K562 treated with DMSO at 1 percent for 4 hours (cell line): ENCODE measurements around the gene RETREG2. TPM values are rescaled to one million over a fixed set of nuclear protein-coding genes. Genes with fewer than 3 reads are reported as not detected.

Experiments used
- total RNA-seq: library from RNA; unstranded; fragments of 300-600 nt; gene quantifications from 2 replicates; pipeline ENCODE4 v1.2.3, GENCODE V29; 2022; ENCODE audit not compliant: insufficient read depth

The RETREG2 gene, protein sequence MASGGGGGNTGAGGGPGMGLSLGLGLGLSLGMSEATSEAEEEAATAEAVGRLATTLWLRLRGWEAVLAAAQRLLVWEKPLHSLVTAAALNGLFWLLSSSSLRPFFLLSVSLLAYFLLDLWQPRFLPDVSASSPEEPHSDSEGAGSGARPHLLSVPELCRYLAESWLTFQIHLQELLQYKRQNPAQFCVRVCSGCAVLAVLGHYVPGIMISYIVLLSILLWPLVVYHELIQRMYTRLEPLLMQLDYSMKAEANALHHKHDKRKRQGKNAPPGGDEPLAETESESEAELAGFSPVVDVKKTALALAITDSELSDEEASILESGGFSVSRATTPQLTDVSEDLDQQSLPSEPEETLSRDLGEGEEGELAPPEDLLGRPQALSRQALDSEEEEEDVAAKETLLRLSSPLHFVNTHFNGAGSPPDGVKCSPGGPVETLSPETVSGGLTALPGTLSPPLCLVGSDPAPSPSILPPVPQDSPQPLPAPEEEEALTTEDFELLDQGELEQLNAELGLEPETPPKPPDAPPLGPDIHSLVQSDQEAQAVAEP
- 22.5 and 26.1 TPM in 2 replicates for total RNA-seq

DNA sequence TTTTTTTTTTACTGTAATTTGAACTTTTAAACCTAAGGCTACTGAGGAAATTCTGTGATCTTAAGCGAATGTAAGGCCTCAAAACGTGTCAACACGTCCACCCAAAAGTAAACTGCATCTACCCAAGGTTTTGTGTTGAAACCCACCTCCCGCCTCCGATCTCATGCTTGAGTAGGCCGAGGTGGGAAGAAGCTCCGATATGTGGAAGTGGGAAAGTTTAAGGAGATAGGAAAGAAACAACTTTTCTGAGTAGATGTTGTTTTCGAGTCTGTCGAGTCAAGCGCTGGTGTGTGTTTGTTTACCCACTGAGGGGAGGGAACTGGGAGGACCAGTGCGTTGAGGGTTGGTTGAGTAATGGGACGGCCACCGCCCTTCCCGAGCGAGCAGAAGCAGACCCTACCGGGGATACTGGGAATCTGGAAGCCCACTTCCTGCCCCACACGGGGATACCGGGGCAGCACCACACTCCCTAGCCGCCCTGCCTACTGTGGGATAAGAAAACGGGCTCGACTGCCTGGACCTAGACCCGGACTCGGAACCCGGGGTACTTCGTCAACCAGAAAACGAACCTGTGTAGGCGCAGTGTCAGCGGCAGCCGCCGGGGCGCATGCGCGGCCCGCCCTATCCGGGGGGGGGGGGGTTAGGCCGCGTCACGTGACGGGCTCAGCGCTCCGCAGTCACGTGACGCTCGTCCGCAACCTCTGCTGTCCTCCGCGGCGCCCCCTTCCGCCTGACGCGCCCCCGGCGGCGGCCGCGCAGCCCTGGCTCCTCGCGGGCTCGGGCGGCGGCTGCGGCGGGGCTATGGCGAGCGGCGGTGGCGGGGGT, at the start of gene RETREG2:
RETREG2 (plus strand) TSS at position 724 of the 825 bp plus-strand sequence; CDS start at position 802, 78 bp downstream.

DNA sequence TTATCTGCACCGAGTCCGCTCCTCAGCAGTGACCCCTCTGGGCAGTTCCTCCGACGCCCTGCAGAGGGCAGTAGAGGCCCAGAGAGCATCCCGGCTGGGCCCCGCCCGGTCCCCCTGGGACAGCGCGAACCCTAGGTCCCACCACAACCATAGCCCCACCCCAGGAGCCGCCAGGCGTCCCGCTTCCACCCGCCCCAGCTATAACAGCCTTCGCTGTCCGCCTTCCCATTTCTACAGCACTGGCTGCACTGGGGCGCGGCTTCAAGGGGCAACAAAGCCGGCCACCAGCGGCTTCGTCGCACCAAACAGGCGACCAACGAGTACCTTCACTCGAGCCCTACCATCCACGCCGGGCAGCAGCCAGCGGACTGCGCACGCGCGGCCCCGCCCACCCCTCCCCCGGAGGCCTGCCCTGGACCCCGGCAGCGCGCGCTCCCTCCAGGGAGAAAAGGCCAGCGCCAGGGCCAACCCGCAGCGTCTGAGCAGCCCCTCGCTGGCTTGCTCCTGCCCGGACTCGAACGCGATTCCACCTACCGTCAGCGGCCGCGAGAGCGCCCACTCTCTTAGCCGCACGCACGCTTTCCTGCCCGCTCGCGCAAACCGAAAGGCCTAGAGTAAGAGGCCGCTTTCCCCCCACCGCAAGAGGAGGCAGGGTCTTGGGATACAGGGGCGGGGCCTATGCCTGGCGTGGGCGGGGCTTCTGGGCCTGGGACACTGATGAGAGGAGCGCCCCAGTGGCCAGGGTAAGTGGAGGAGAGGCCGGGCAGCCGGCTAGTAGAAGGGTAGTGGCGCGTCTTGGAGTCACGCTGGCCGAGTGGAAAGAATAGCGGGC, 17.7 kb upstream of the RETREG2 start, which contains the start of gene NHEJ1:
NHEJ1 (minus strand) TSS at position 630 of the 832 bp plus-strand sequence. CDS start 2,453 bp downstream, outside the sequence.

DNA sequence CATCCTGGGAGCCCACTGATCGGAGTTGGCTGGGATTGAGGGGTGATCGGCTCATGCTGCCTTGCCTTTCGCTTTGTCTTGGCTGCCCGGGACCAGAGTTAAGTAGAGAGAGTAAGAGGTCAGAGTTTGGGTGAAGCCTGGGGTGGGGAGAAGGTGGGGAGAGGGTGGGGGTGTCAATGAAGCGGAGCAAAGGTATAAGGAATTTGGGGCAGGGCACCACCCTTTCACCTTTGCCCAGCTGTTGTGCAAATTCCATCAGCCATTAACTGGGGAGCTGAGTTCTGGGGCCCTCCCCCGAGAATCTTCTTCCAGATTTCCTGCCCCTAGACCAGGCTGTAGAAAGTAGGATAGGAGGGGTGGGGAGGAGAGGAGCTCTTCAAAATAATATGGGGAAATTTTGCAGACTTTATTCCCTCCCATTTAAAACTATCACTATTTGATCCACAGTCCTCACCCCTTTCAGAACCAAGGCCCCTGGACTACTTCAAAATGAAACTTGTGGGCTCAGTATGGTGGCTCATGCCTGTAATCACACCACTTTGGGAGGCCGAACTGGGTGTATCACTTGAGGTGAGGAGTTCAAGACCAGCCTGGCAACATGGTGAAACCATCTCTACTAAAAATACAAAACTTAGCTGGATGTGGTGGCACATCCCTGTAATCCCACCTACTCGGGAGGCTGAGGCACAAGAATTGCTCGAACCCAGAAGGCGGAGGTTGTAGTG, 8.0 kb upstream of the RETREG2 start, which contains the start of gene SLC23A3:
SLC23A3 (minus strand) TSS at position 100 of the 725 bp plus-strand sequence; CDS start at position 55, 45 bp downstream.

DNA sequence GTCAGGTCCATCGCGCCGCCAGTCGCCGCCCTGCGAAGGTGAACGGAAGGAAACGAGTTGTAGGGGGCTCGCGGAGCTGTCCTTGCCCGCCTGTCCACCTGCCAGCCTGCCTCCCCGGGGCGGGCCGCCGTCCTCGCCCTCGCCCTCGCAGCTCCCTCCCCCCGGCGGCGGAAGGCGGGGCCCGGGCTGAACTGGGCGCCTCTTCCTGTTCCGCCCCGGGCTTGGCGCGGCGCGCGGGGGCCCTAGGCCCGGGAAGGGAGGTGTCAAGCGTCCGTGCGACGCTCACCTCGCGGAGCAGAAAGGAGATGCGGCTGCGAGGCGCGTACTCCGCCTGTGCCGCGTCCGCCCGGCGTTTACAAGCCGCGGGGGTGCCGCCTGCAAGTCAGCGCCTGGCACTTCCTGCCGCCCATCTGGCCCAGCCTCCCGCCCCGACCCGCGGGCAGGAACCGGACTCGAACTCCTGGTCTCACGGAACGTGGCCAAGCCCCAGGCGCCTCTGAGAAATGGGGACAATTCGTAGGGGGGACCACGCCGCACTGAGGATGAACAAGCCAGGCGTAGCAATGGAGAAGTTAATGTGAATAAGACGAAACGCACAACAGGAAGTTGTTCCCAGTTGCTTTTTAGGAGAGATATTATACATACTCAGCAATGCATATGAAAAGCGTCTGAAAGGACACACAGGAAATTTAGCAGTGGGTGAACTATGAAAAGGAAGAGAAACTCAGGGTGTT, 1.1 kb upstream of the RETREG2 start, which contains the start of gene CNPPD1:
CNPPD1 (minus strand) TSS at position 108 of the 734 bp plus-strand sequence; CDS start at position 11, 97 bp downstream.

DNA sequence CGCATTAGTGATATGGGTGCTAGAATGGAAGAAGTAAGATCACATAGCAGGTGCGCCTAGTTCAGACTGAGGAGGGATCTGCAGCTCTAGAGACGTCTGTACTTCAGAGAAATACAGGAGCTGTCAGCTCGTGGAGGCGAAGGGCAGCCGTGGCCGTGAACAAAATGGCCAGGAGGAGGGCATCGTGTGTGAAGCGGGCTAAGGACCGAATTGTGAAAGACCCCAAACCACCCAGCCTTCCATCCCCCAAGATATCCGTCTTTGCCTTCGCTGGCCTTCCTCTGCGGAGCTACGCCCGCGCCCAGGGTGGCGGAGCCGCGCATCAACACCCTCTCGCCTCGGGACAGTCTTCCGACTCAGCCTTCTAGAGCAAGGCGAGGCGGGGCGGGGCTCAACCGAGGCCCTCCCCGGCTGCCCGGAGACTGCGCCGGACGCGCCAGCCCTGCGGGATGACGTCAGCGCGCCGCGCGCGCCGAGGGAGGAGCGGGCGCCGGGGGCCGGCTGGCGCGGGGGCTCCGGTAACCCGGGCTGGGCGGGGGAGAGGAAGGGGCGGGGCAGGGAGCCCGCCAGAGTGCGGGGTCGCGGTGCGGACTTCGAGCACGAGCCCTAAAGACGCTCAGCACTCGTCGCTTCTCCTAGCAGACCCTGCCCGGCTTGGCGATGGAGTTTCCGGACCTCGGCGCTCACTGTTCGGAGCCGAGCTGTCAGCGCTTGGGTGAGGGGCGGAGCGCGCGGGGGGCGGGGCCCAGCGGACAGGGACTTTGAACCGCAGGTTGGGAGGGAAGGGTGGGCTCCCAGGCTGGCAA, 28.5 kb downstream of the RETREG2 start, which contains the start of gene ZFAND2B:
ZFAND2B (plus strand) TSS at position 455 of the 806 bp plus-strand sequence; CDS start at position 661, 206 bp downstream.

DNA sequence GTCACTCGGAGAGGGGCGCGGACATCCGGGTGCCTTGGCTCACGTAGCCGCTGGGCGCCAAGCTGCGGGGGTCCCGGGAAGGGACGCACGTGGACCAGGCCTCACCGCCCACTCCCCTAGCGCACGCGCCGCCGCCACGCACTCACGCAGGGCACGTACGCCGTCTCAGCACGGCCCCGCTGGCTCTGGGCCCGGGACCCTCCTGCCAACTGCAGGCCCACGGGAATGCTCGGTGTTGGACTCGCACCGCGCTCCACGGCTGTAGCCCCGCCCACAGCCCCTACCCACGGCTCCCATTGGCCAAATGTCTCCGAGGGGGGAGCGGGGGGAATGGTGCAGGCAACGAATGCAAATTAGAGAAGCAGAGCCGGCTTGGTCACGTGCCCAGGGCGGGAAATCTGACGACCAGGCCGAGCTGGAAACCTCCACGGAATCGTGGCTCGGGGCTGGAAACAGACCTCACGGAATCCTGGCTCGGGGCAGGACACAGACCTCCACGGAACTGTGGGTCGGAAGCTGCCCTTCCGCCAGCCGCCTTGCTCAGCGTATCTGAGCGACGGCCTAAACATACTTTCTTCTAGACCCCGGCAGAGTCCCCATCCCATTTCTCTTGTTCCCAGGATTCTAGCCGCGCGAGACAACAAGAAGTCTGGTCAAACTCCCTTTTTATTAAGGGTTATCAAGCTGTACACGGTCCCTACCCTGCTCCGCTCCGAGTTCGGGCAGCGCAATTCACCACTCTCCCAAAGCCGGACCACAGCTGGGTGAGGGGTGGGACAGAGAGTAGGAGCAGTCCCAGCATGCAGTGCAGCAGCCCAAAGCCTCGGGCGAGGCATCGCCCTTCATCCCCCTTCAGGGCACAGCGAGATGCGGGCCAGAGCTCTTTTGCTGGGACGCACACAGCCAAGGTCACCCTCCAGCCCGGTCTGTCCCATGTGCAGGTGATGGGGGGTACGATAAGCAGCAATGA, 40.9 kb downstream of the RETREG2 start, which contains the start of gene ABCB6:
ABCB6 (minus strand) TSS at position 227 of the 970 bp plus-strand sequence. CDS start 285 bp downstream, outside the sequence.

DNA sequence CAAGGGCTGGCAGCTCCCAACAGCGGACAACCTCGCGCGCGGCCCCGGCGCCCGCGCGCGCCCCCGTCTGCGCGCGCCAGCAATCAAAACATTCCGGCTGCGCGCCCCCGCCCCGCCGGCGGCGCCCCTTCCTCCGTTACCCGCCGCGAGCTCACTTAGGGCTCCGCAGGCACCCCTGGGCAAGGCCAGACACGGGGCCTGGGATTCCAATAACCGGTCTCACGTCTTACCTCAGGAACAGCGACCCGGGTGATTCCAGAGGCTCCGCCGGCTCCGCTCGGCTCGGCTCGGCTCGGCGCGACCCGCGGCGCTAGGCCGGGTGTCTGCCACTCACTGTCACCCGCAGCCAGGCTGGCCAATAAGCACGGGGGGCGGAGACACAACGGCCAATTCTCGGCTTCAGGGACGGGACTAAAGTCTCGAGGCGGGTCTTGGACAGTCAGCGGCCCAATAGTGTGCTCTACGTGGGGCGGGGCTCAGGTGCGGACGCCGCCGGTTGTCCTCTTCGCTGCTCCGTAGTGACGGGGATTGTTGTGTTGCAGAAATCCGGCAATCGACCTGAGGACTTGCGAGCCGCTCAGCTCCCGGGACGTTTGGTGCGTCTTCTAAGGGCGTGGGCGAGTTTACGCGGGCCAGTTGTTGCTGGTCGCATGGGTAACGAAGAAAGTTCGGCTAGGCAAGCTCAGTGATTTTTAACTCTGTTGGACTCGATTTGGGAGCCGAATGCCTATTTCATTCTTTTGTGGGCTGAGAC, 51.4 kb downstream of the RETREG2 start, which contains the start of the genes ANKZF1 and ATG9A:
ANKZF1 (plus strand) TSS at position 502 of the 754 bp plus-strand sequence. CDS start 452 bp downstream, outside the sequence.
ATG9A (minus strand) TSS at position 332 of the 754 bp plus-strand sequence. CDS start 1,612 bp downstream, outside the sequence.

Other genes with a start within 250 kb of the RETREG2 start
- gene CDK5R2, start 218.6 kb upstream of the RETREG2 start, total RNA-seq: not detected in 2 replicates
- 0.34 and 0.71 TPM in 2 replicates for gene FEV, start 193.1 kb upstream of the RETREG2 start, total RNA-seq
- gene CRYBA2, start 184.9 kb upstream of the RETREG2 start, total RNA-seq: not detected in 2 replicates
- gene CFAP65, start 136.8 kb upstream of the RETREG2 start, total RNA-seq: not detected in 2 replicates
- not detected in 2 replicates for gene IHH, start 117.4 kb upstream of the RETREG2 start, total RNA-seq
- 8.9 and 10.1 TPM in 2 replicates for gene NHEJ1, start 17.5 kb upstream of the RETREG2 start, total RNA-seq
- gene SLC23A3, start 8.2 kb upstream of the RETREG2 start, total RNA-seq: not detected in 2 replicates
- 48.8 and 50.1 TPM in 2 replicates for gene CNPPD1, start 1.4 kb upstream of the RETREG2 start, total RNA-seq
- gene ZFAND2B, start 28.5 kb downstream of the RETREG2 start, total RNA-seq: 33.3 and 35.6 TPM in 2 replicates
- 17.4 and 17.7 TPM in 2 replicates for gene ABCB6, start 40.7 kb downstream of the RETREG2 start, total RNA-seq
- gene ATG9A, start 51.4 kb downstream of the RETREG2 start, total RNA-seq: 28.0 and 42.6 TPM in 2 replicates
- gene ANKZF1, start 51.5 kb downstream of the RETREG2 start, total RNA-seq: 24.8 and 29.7 TPM in 2 replicates
- gene GLB1L, start 67.2 kb downstream of the RETREG2 start, total RNA-seq: 2.2 and 4.3 TPM in 2 replicates
- 17.2 and 19.3 TPM in 2 replicates for gene STK16, start 67.2 kb downstream of the RETREG2 start, total RNA-seq
- gene TUBA4B, start 75.0 kb downstream of the RETREG2 start, total RNA-seq: not detected in 2 replicates
- gene TUBA4A, start 75.6 kb downstream of the RETREG2 start, total RNA-seq: 57.6 and 69.6 TPM in 2 replicates
- 21.9 and 24.5 TPM in 2 replicates for gene DNAJB2, start 101.1 kb downstream of the RETREG2 start, total RNA-seq
- 0.53 and 2.8 TPM in 2 replicates for gene PTPRN, start 131.1 kb downstream of the RETREG2 start, total RNA-seq
- gene RESP18, start 154.5 kb downstream of the RETREG2 start, total RNA-seq: not detected in 2 replicates
- gene DNPEP, start 209.6 kb downstream of the RETREG2 start, total RNA-seq: 53.4 and 54.1 TPM in 2 replicates
- gene DES, start 240.1 kb downstream of the RETREG2 start, total RNA-seq: 23.8 and 34.9 TPM in 2 replicates